CD4-positive, alpha-beta T cell treated with Interleukin-17A for 1 hour (primary cell): ENCODE measurements around the gene PPA2.

Source experiments
- DNase-seq: peaks from one replicate; pipeline ENCODE4 v3.0.0-alpha.2; 2020

The PPA2 gene

DNA sequence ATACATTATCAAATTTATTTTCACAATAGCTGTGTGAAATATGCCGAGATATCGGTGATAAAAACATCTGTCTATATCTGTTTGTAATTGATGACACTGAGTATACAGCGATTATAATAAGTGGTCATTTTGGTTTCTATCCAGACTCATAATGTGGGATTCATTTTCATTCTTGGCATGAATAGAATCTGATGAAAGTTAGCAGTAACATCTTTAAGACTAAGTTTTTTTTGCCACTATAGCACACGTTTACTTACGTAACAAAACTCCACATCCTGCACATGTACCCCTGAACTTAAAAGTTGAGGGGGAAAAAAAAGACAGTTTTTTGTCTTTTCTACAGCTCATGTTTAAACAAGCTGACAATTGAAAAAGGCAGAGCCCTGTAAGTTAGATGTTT is 86.4 kb downstream of the PPA2 start:
- DNase-seq = no peak

- DNase-seq = no peak
These were observed 87.8 kb downstream of the PPA2 start for GRCh38 chr4:105386012-105386411.

GRCh38 chr4:105374071-105374470 is 99.8 kb downstream of the PPA2 start:
- no peak for DNase-seq

- no peak for DNase-seq
These were observed 100.5 kb downstream of the PPA2 start for GRCh38 chr4:105373324-105373723.

DNA sequence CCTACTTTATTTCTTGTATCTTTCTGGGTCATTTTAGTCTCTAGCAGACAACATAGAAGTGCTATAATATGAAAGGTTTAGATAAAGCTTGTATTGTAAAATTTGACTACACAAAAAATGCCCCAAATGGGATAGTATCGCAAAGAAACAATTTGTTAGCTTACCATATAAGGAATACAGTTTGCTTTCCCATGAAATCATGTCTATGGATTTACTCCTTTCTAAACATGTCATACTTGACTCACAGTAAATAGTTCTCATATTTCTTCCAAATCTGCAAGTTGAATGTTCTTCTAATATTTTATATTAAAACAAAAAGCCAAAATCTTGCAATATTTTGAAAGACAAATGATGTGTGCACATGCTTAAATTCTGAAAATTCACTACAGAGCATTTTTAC is 103.9 kb downstream of the PPA2 start:
- DNase-seq = no peak

DNA sequence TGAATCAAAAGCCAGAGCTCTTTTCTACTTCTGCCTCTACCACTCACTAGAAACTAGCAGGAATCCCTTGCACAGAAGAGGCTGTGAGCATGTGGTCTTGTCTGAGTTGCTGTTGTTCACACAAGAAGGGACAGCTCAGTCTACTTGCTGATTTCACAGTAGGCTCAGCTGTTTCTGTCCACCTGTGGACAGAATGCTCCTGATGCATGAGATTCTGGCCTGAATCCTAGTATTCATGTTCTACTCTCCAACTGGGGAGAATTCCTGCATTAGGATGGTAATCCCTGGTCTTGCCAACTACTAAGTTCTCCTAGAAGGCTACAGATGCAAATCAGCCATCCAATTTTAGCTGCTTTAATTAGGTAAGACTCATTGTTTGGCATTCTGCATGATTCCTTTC is 112.8 kb downstream of the PPA2 start:
- DNase-seq = no peak

DNA sequence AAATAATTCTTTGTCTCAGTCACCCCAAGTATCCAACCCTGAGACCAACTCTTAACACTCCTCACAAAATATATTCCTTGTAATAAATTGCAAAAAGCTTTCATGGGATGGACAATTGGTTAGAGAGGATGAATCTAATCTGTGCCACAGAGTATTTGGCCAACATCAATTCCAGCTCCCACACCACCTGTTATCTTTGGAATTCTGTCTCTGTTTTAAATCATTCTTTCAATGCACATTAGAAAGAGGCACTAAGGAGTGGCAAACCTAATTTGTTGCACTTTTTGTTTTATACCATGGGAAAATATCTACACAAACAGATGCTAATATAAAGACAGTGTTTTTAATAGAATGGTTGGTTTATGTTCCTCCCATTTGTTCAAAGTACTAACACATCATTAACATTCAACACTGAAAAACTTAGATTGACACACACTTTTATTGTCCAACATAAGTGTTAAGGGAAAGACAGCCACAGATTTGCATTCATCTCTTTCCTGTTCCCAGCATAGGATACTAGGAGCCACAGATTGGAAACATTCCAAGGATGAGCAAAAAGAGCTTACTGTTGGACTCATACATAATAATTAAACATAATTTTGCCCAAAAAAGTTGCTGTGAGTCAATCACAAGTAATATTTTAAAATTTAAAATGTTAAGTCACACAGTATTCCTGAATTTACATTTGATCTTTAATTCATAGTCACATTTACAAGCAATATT is 116.4 kb downstream of the PPA2 start:
- DNase-seq = no peak

- DNase-seq = no peak
These were observed 117.7 kb downstream of the PPA2 start for GRCh38 chr4:105356194-105356593.

DNA sequence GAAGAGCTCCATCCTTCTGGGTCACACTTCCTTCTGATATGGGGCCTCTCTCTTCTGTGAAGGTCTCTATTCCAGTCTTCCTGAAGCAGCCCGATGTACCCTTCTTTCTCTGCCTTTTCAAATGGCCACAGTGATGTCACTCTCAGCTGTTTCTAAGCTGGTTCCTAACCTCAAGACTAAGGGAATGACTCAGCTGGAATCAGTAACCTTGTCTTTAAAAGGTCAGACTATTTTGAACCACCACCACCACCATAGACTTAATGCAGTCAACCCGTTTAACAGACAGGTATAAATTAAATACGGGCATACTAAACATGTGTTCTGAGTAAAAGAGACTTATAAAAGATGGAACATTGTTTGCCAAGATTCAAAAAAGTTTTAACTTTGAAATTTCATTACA is 121.0 kb downstream of the PPA2 start:
- no peak for DNase-seq

DNA sequence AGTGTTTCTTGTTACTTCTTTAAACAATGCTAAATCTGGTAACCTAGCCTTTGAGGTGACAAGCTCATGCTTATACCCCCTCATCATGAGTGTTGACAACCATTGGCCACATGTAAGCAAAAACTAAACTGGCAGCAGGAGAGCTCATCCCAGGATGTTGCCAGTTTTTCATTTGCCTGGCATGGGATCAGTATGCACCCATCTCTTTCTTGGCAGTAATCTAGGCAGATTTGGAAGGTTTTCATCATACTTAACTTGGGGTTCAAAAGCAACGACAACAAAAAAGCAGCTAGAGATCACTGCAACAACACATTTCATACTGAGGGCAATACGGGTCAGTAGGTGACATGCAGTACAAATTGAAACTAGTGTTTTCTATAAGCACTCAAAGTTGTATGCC is 122.0 kb downstream of the PPA2 start:
- DNase-seq = no peak

DNA sequence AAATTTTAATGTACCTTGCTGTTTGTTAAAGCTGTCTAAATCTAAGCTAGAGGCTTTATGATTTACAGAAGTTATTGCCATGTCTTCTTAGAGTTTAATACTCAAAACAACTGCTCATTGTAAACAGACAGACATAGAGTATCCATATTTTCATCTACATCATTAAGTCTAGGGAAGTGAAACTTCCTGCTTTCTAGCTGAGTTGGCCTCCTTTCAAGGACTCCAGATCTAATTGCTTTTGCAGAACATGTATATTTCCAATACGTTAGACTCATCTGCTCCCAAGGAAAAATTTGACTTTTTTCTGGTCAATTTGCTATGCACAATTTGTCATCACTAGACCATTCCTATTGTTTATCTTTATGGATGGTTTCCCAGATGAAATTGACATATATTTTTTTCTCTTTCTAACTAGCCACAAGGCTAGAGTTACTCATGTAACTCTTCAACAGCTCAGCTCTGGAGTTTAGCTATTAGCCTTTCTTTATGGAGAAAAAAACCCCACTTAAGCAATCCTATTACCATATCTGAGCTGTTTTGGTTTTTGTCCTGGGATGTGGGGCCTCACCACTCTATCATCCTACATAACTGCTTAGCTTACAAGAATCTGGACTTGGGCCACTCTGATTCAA is 122.9 kb downstream of the PPA2 start:
- no peak for DNase-seq

DNA sequence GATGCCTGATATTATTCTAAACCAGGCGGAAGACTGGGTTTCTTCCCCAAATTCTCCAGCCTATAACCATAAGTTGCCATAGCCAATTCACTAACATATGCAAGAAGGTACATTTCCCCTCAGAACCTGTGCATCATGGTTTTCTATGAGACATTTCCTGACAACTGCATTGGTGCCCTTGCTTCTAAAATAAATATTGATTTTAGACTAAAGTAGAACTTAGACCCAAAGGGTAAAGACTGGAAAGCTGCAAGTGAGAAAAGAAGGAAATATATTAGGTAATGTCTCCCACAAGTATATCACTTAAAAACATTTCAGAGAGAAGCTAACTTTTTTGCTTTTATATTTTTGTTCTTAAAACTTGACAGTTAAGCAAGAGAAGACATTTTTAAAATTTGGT is 125.1 kb downstream of the PPA2 start:
- DNase-seq = no peak

DNA sequence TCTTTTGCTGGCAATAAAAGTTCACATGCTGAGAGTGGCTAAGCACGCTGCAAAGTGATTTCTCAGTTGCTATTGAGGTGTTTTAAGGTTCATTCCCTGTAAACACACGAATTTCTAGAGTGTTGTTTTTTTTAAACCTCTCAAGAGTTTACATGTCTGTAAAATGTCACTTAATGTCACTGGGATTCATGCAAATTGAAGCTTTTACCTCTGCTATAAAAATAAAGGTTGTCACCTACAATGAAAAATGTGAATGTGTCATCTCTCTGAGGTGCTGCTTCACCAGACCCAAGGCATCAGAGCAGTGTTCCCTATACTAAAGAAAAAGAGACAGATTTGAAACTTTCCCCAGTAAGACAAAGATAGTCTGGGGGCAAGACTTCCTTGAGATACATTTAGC is 127.0 kb downstream of the PPA2 start:
- no peak for DNase-seq

GRCh38 chr4:105345838-105346237 is 128.0 kb downstream of the PPA2 start:
- no peak for DNase-seq

GRCh38 chr4:105345358-105345757 is 128.5 kb downstream of the PPA2 start:
- DNase-seq = no peak

- DNase-seq = no peak
These were observed 129.7 kb downstream of the PPA2 start for GRCh38 chr4:105344141-105344540.

DNA sequence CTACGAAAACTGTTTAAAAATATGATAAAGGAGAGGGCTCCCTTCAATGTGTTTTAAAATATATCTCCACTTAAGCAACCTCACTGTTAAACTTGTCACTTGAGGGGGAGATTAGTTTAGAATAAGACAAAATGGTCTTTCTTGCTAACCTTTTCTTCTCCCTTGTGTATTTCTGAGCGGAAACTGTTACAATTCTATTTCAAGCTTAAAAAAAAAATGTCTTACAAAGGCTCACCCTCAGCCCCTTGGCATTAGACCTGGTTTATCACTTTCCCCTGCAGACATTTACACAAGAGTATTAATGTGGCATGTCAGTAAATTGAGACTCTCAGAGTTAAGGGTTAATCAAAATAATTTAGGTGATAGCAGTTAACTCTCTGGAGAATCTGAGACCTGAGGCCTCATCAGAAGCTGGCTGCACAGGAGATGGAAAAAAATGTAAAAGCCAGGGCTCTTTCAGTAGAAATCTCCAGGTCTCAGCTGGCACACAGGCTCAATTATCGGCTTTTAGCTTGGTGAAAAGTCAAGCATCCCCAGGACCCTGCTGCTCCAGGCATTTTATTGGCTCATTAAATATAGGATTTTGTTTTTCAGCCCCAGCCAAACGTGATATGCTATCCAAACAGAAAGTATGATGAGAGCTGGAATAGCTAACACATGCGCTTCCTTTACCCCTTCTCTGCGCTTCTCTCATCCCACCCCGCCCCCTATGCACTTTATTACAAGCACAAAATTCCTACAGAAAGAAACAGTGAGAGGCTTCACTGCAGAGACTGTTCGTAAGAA is 130.5 kb downstream of the PPA2 start:
- DNase-seq = no peak

- no peak for DNase-seq
These were observed 144.8 kb downstream of the PPA2 start for GRCh38 chr4:105329081-105329480.

GRCh38 chr4:105327956-105328355 is 145.9 kb downstream of the PPA2 start:
- DNase-seq = no peak

GRCh38 chr4:105327222-105327621 is 146.6 kb downstream of the PPA2 start:
- no peak for DNase-seq
